Naive B cell (primary cell): ENCODE data around the gene IL6ST. TPM values are rescaled to one million over a fixed set of nuclear protein-coding genes. Genes with fewer than 3 reads are reported as not detected.
"Not testable (repeated sequence)": the region's sequence is repeated elsewhere in the genome, so short reads cannot be mapped to it uniquely, and the experiment has no call there.

Source experiments
- ATAC-seq, 2 donors: fragments of 150-1000 bp; cut with Tn5 transposase; 2 replicates each; pipeline ENCODE4 v1.10.0; 2021; ENCODE audit warnings: low read depth in 2 of 2, mild to moderate bottlenecking in 2 of 2, moderate library complexity in 2 of 2
- DNase-seq: peaks from one replicate; pipeline ENCODE4 v3.0.0; 2022
- H3K27ac Mint-ChIP-seq, 6 donors: one replicate each; pipeline ENCODE4 v1.8.0; 2020 to 2022; ENCODE audit warnings: mild to moderate bottlenecking in 6 of 6, mixed read lengths in 6 of 6, moderate library complexity in 5 of 6, inconsistent platforms in 2 of 6
- H3K27me3 Mint-ChIP-seq, 3 donors: one replicate each; pipeline ENCODE4 v1.8.0; 2021 to 2022; ENCODE audit warnings: mixed read lengths in 3 of 3, mild to moderate bottlenecking in 1 of 3
- H3K36me3 Mint-ChIP-seq, 2 donors: one replicate each; pipeline ENCODE4 v1.8.0; 2020 to 2022; ENCODE audit warnings: mixed read lengths in 2 of 2, inconsistent platforms in 1 of 2, mild to moderate bottlenecking in 1 of 2
- H3K4me1 Mint-ChIP-seq, 3 donors: one replicate each; pipeline ENCODE4 v1.8.0; 2020 to 2022; ENCODE audit warnings: mixed read lengths in 3 of 3, inconsistent platforms in 1 of 3, mild to moderate bottlenecking in 1 of 3, moderate library complexity in 1 of 3
- H3K4me3 Mint-ChIP-seq, 8 donors: one replicate each; pipeline ENCODE4 v1.8.0; 2020 to 2022; ENCODE audit warnings: mild to moderate bottlenecking in 8 of 8, mixed read lengths in 8 of 8, moderate library complexity in 8 of 8, inconsistent platforms in 2 of 8
- H3K9me3 Mint-ChIP-seq, 7 donors: one replicate each; pipeline ENCODE4 v1.8.0; 2020 to 2022; ENCODE audit warnings: mixed read lengths in 7 of 7, mild to moderate bottlenecking in 5 of 7, inconsistent platforms in 2 of 7, moderate library complexity in 1 of 7
- polyA plus RNA-seq, 6 donors: library from polyadenylated mRNA; unstranded; fragments of 300-500 nt; fragmentation: Illumina TruSeq; gene quantifications; one replicate each; pipeline ENCODE4 v1.2.3, GENCODE V29; 2021; ENCODE audit warnings: low read depth in 6 of 6

The IL6ST gene
- polyA plus RNA-seq: 10 to 100 TPM in 1 of 6 donors, 1 to 10 TPM in 5; 3.2 to 19.8 (median 8.2) TPM

GRCh38 chr5:55994495-55994997, at the start of gene IL6ST:
TSS of gene IL6ST (minus strand) at chr5:55994963. CDS start at chr5:55976278, 18,685 bp downstream.
- peak within 1 kb of the TSS; percentile 89 to 100 (median 97) for H3K4me3 Mint-ChIP-seq
- no peaks in the 10 kb centered on the region for H3K27me3 Mint-ChIP-seq
- peak within 1 kb of the TSS; percentile 93 to 99 (median 98) for H3K27ac Mint-ChIP-seq

GRCh38 chr5:56039985-56040384, 45.2 kb upstream of the IL6ST start:
- H3K4me1 Mint-ChIP-seq: peaks cover 2 to 7% (median 6%) of the 10 kb centered on the region in 3 donors

More at GRCh38 chr5:55994495-55994997, at the start of gene IL6ST:
- Mint-ChIP-seq H3K9me3 (peaks cover 0 to 4% (median 0%) of the 10 kb centered on the region in 7 donors), H3K4me1 (peaks cover 22 to 41% (median 36%) of the 10 kb centered on the region in 3 donors), H3K36me3 (peaks cover 4 to 7% of the 10 kb centered on the region in 2 donors)
- ATAC-seq (peak; percentile 13 to 15), DNase-seq (no peak)

GRCh38 chr5:56038206-56038605, 43.4 kb upstream of the IL6ST start:
- not testable (repeated sequence) for DNase-seq, H3K9me3 Mint-ChIP-seq, H3K4me1 Mint-ChIP-seq, ATAC-seq, H3K36me3 Mint-ChIP-seq, H3K27ac Mint-ChIP-seq, H3K27me3 Mint-ChIP-seq, H3K4me3 Mint-ChIP-seq

More at GRCh38 chr5:56039985-56040384, 45.2 kb upstream of the IL6ST start:
- H3K36me3 Mint-ChIP-seq: no peaks in the 10 kb centered on the region
- peak overlapping the region in 1 of 8 donors; percentile 53 for H3K4me3 Mint-ChIP-seq
- no peak overlapping the region for H3K27ac Mint-ChIP-seq
- peaks cover 0 to 3% (median under 1%) of the 10 kb centered on the region in 7 donors for H3K9me3 Mint-ChIP-seq
- DNase-seq (no peak), ATAC-seq (no peak)
- H3K27me3 Mint-ChIP-seq: no peaks in the 10 kb centered on the region

GRCh38 chr5:56037531-56038010, 42.8 kb upstream of the IL6ST start:
- peaks cover 0 to 3% (median 0%) of the 10 kb centered on the region in 7 donors for H3K9me3 Mint-ChIP-seq
- H3K27me3 Mint-ChIP-seq: no peaks in the 10 kb centered on the region
- no peak overlapping the region for H3K4me3 Mint-ChIP-seq
- peaks cover 2 to 7% (median 6%) of the 10 kb centered on the region in 3 donors for H3K4me1 Mint-ChIP-seq
- H3K36me3 Mint-ChIP-seq: no peaks in the 10 kb centered on the region
- no peak for DNase-seq
- no peak for ATAC-seq
- H3K27ac Mint-ChIP-seq: no peak overlapping the region

- H3K36me3 Mint-ChIP-seq, H3K4me3 Mint-ChIP-seq, ATAC-seq, H3K27me3 Mint-ChIP-seq, H3K9me3 Mint-ChIP-seq, DNase-seq, H3K27ac Mint-ChIP-seq, H3K4me1 Mint-ChIP-seq: not testable (repeated sequence)
These were observed 40.6 kb upstream of the IL6ST start for GRCh38 chr5:56035394-56035793.

- not testable (repeated sequence) for ATAC-seq, DNase-seq, H3K27me3 Mint-ChIP-seq, H3K4me3 Mint-ChIP-seq, H3K9me3 Mint-ChIP-seq, H3K36me3 Mint-ChIP-seq, H3K4me1 Mint-ChIP-seq
- peak overlapping the region in 1 of 6 donors; percentile 54 for H3K27ac Mint-ChIP-seq
These were observed 35.3 kb upstream of the IL6ST start for GRCh38 chr5:56029871-56030630.

- Mint-ChIP-seq H3K4me3 (no peak overlapping the region), H3K27me3 (no peaks in the 10 kb centered on the region), H3K4me1 (peaks cover 0 to 6% (median 3%) of the 10 kb centered on the region in 3 donors), H3K9me3 (no peaks in the 10 kb centered on the region), H3K36me3 (no peaks in the 10 kb centered on the region), H3K27ac (peak overlapping the region in 1 of 6 donors; percentile 54)
- ATAC-seq (no peak), DNase-seq (no peak)
These were observed 34.7 kb upstream of the IL6ST start for GRCh38 chr5:56029457-56029856.

GRCh38 chr5:56028708-56029107, 33.9 kb upstream of the IL6ST start:
- no peak for ATAC-seq
- H3K4me3 Mint-ChIP-seq: no peak overlapping the region
- DNase-seq: no peak
- H3K4me1 Mint-ChIP-seq: peaks cover 0 to 6% (median 3%) of the 10 kb centered on the region in 3 donors
- H3K9me3 Mint-ChIP-seq: no peaks in the 10 kb centered on the region
- no peaks in the 10 kb centered on the region for H3K36me3 Mint-ChIP-seq
- H3K27me3 Mint-ChIP-seq: no peaks in the 10 kb centered on the region
- peak overlapping the region in 1 of 6 donors; percentile 65 for H3K27ac Mint-ChIP-seq

GRCh38 chr5:56026863-56027300, 32.1 kb upstream of the IL6ST start:
- Mint-ChIP-seq H3K4me3 (no peak overlapping the region), H3K9me3 (peaks cover 0 to 2% (median 0%) of the 10 kb centered on the region in 7 donors), H3K4me1 (peaks cover 0 to 6% (median 3%) of the 10 kb centered on the region in 3 donors), H3K27ac (no peak overlapping the region), H3K36me3 (no peaks in the 10 kb centered on the region), H3K27me3 (no peaks in the 10 kb centered on the region)
- ATAC-seq (no peak), DNase-seq (no peak)

GRCh38 chr5:56025151-56025885, 30.6 kb upstream of the IL6ST start:
- Mint-ChIP-seq H3K4me3 (no peak overlapping the region), H3K27ac (peak overlapping the region in 1 of 6 donors; percentile 66), H3K4me1 (peaks cover 0 to 6% (median 3%) of the 10 kb centered on the region in 3 donors), H3K27me3 (no peaks in the 10 kb centered on the region), H3K9me3 (peaks cover 0 to 2% (median 0%) of the 10 kb centered on the region in 7 donors), H3K36me3 (no peaks in the 10 kb centered on the region)
- DNase-seq (no peak), ATAC-seq (no peak)

- Mint-ChIP-seq H3K27me3 (no peaks in the 10 kb centered on the region), H3K4me1 (peaks cover 0 to 6% (median 3%) of the 10 kb centered on the region in 3 donors), H3K36me3 (no peaks in the 10 kb centered on the region), H3K9me3 (peaks cover 0 to 2% (median 0%) of the 10 kb centered on the region in 7 donors), H3K4me3 (no peak overlapping the region), H3K27ac (no peak overlapping the region)
- ATAC-seq (no peak), DNase-seq (no peak)
These were observed 30.0 kb upstream of the IL6ST start for GRCh38 chr5:56024810-56025150.

- peaks cover 0 to 2% (median 0%) of the 10 kb centered on the region in 7 donors for H3K9me3 Mint-ChIP-seq
- no peak overlapping the region for H3K4me3 Mint-ChIP-seq
- DNase-seq (no peak), ATAC-seq (no peak)
- no peaks in the 10 kb centered on the region for H3K36me3 Mint-ChIP-seq
- no peak overlapping the region for H3K27ac Mint-ChIP-seq
- H3K4me1 Mint-ChIP-seq: peaks cover 0 to 6% (median 6%) of the 10 kb centered on the region in 3 donors
- no peaks in the 10 kb centered on the region for H3K27me3 Mint-ChIP-seq
These were observed 28.5 kb upstream of the IL6ST start for GRCh38 chr5:56023296-56023695.
